OCI-LY3 (cell line): Measurements from ENCODE around the gene GID8.

Source experiments
- EZH2phosphoT487 ChIP-seq: fragments of 200-600 bp; shearing (Covaris generic); IDR thresholded peaks from 2 replicates; pipeline ENCODE4 v1.6.1; 2018; ENCODE audit warnings: antibody characterized with exemption, mixed run types, low read depth
- TF ChIP-seq, protein P1 (sequence below): fragments of 200-600, 300-600 bp; sonication (generic); IDR thresholded peaks from 2 replicates; pipeline ENCODE4 v1.5.1; 2014; ENCODE audit warnings: antibody characterized with exemption, low read length, low read depth

DNA sequence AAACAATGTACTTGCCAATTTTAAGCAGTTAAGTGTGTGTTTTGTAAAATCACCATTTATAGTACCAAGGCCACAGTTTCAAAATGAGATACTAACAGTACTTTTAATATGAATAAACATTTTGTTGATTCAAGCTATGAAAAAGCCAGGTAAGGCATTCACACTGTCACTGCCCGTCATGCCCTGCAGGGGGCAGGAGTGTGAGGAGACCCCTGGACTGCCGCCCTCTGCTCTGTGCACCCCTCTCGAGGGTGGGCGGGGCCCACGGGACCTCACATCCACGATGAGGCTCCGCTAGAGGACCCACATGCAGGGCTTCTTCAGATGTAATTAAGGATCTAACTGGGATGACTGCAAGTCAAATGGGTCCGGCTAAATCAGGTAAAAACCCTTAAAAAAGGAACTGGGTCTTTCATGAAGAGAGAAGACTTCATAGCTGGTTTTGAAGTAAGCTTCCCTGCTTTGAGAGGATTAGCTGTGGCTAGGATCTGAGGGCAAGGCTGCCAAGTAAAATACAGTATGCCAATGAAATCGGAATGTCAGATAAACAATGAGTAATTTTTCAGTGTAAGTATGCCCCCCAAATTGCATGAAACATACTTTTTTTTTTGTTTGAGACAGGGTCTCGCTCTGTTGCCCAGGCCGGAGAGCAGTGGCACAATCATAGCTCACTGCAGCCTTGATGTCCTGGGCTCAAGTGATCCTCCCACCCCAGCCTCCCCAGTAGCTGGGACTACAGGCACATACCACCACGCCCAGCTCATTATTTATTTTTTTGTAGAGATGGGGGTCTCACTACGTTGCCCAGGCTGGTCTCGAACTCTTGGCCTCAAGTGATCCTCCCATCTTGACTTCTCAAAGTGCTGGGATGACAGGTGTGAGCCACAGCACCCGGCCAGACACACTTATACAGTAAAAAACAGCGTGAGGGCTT lies 30.3 kb upstream of the GID8 start:
- TF ChIP-seq, protein P1, sequence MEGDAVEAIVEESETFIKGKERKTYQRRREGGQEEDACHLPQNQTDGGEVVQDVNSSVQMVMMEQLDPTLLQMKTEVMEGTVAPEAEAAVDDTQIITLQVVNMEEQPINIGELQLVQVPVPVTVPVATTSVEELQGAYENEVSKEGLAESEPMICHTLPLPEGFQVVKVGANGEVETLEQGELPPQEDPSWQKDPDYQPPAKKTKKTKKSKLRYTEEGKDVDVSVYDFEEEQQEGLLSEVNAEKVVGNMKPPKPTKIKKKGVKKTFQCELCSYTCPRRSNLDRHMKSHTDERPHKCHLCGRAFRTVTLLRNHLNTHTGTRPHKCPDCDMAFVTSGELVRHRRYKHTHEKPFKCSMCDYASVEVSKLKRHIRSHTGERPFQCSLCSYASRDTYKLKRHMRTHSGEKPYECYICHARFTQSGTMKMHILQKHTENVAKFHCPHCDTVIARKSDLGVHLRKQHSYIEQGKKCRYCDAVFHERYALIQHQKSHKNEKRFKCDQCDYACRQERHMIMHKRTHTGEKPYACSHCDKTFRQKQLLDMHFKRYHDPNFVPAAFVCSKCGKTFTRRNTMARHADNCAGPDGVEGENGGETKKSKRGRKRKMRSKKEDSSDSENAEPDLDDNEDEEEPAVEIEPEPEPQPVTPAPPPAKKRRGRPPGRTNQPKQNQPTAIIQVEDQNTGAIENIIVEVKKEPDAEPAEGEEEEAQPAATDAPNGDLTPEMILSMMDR: peak; percentile 55
- TF ChIP-seq EZH2phosphoT487: no peak
